SU-DHL-6 (cell line): ENCODE data around the gene ALDH1A1.

ENCODE experiments used
- EZH2phosphoT487 ChIP-seq: fragments of 200-600 bp; sonication (generic), shearing (Covaris generic); conservative IDR thresholded peaks from 2 replicates; pipeline ENCODE4 v1.6.1; 2018; ENCODE audit warnings: mild to moderate bottlenecking, antibody characterized with exemption, low read length, moderate library complexity, mixed read lengths
- TF ChIP-seq, protein P1 (sequence below): fragments of 200-600 bp; sonication (generic); IDR thresholded peaks from one replicate; pipeline ENCODE4 v1.5.1; 2017; ENCODE audit warnings: antibody characterized with exemption, mild to moderate bottlenecking, low read length, moderate library complexity; ENCODE audit not compliant: insufficient read depth, poor library complexity, severe bottlenecking

DNA sequence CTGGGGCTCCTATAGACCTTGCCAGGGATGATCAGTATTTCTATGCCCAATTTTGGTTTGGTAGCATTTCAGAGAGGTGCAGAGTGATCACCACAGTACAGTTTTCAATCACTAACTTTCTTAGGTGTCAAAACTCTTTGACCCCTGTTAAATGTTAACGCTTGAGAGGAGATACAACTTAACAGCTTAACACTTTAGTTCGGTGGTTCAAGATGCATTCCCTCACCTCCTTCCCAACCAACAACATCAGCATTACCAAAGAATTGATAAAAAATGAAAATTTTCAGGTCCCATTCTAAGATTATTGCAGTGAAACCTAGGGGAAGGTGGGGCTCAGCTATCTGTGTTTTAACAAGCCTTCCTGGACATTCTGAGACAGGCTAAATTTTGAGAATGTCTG, 16.2 kb downstream of the ALDH1A1 start:
- no peak for TF ChIP-seq EZH2phosphoT487
- TF ChIP-seq, protein P1, sequence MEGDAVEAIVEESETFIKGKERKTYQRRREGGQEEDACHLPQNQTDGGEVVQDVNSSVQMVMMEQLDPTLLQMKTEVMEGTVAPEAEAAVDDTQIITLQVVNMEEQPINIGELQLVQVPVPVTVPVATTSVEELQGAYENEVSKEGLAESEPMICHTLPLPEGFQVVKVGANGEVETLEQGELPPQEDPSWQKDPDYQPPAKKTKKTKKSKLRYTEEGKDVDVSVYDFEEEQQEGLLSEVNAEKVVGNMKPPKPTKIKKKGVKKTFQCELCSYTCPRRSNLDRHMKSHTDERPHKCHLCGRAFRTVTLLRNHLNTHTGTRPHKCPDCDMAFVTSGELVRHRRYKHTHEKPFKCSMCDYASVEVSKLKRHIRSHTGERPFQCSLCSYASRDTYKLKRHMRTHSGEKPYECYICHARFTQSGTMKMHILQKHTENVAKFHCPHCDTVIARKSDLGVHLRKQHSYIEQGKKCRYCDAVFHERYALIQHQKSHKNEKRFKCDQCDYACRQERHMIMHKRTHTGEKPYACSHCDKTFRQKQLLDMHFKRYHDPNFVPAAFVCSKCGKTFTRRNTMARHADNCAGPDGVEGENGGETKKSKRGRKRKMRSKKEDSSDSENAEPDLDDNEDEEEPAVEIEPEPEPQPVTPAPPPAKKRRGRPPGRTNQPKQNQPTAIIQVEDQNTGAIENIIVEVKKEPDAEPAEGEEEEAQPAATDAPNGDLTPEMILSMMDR, result no peak
